ENCODE data around the gene KLK10.

KLK10 gene

GRCh38 chr19:51019544-51019925 lies at the start of gene KLK10:
Gene KLK10 (minus strand): TSS chr19:51019709. CDS start chr19:51019130, 579 bp downstream.
- no peak for DNase-seq

GRCh38 chr19:51066393-51067186 lies 47.1 kb upstream of the KLK10 start:
- DNase-seq, result no peak

GRCh38 chr19:51065221-51065960 lies 45.9 kb upstream of the KLK10 start:
- DNase-seq, result no peak

GRCh38 chr19:51064534-51065220 lies 45.2 kb upstream of the KLK10 start, which contains the start of gene KLK13:
Gene KLK13 (minus strand): TSS chr19:51065092. CDS start chr19:51065067, 25 bp downstream.
- DNase-seq, result no peak

GRCh38 chr19:51063664-51064063 lies 44.2 kb upstream of the KLK10 start:
- DNase-seq, result no peak

GRCh38 chr19:51060973-51061372 lies 41.5 kb upstream of the KLK10 start:
- DNase-seq, result no peak

GRCh38 chr19:51060336-51060735 lies 40.8 kb upstream of the KLK10 start:
- no peak for DNase-seq

GRCh38 chr19:51059715-51060114 lies 40.2 kb upstream of the KLK10 start:
- DNase-seq, result no peak

- no peak for DNase-seq
Measured at GRCh38 chr19:51055866-51056265, 36.4 kb upstream of the KLK10 start.

GRCh38 chr19:51047031-51047335 lies 27.5 kb upstream of the KLK10 start:
- no peak for DNase-seq

GRCh38 chr19:51044327-51044726 lies 24.8 kb upstream of the KLK10 start:
- DNase-seq, result no peak

- DNase-seq, result no peak
Measured at GRCh38 chr19:51043497-51043896, 24.0 kb upstream of the KLK10 start.

- DNase-seq, result no peak
Measured at GRCh38 chr19:51040151-51040550, 20.6 kb upstream of the KLK10 start.

GRCh38 chr19:51036519-51036918 lies 17.0 kb upstream of the KLK10 start:
- no peak for DNase-seq

- no peak for DNase-seq
Measured at GRCh38 chr19:51034704-51035103, 15.2 kb upstream of the KLK10 start, which contains the start of gene KLK12. Gene KLK12 (minus strand): TSS chr19:51035002. CDS start chr19:51034621, 381 bp downstream.

GRCh38 chr19:51031880-51032225 lies 12.3 kb upstream of the KLK10 start:
- DNase-seq, result no peak

GRCh38 chr19:51031220-51031879 lies 11.8 kb upstream of the KLK10 start:
- DNase-seq, result no peak

GRCh38 chr19:51030631-51031030 lies 11.1 kb upstream of the KLK10 start:
- no peak for DNase-seq

- no peak for DNase-seq
Measured at GRCh38 chr19:51029718-51030117, 10.2 kb upstream of the KLK10 start.

GRCh38 chr19:51027873-51028272 lies 8.4 kb upstream of the KLK10 start:
- no peak for DNase-seq

GRCh38 chr19:51027126-51027806 lies 7.8 kb upstream of the KLK10 start:
- no peak for DNase-seq

- no peak for DNase-seq
Measured at GRCh38 chr19:51026554-51026831, 7.0 kb upstream of the KLK10 start, which contains the start of gene KLK11. Gene KLK11 (minus strand): TSS chr19:51026616. CDS start chr19:51025631, 985 bp downstream.
